ENCODE data around the gene RHEX.

RHEX gene

GRCh38 chr1:206065547-206066145, 12.7 kb downstream of the RHEX start:
- Mint-ChIP-seq H3K4me1 (peaks cover 15% of the 10 kb centered on the region), H3K4me3 (no peak overlapping the region), H3K9me3 (no peaks in the 10 kb centered on the region), H3K27me3 (no peaks in the 10 kb centered on the region), H3K27ac (no peak overlapping the region), H3K36me3 (no peaks in the 10 kb centered on the region)

GRCh38 chr1:206066479-206067171, 13.7 kb downstream of the RHEX start:
- H3K4me1 Mint-ChIP-seq: peaks cover 15% of the 10 kb centered on the region
- no peaks in the 10 kb centered on the region for H3K9me3 Mint-ChIP-seq
- no peaks in the 10 kb centered on the region for H3K36me3 Mint-ChIP-seq
- H3K4me3 Mint-ChIP-seq: no peak overlapping the region
- H3K27me3 Mint-ChIP-seq: no peaks in the 10 kb centered on the region
- no peak overlapping the region for H3K27ac Mint-ChIP-seq

GRCh38 chr1:206067486-206068227, 14.7 kb downstream of the RHEX start:
- Mint-ChIP-seq H3K4me3 (no peak overlapping the region), H3K9me3 (no peaks in the 10 kb centered on the region), H3K27ac (no peak overlapping the region), H3K27me3 (no peaks in the 10 kb centered on the region), H3K36me3 (no peaks in the 10 kb centered on the region), H3K4me1 (peaks cover 15% of the 10 kb centered on the region)

GRCh38 chr1:206068314-206068713, 15.3 kb downstream of the RHEX start:
- Mint-ChIP-seq H3K36me3 (no peaks in the 10 kb centered on the region), H3K27ac (no peak overlapping the region), H3K9me3 (no peaks in the 10 kb centered on the region), H3K4me1 (peaks cover 15% of the 10 kb centered on the region), H3K27me3 (no peaks in the 10 kb centered on the region), H3K4me3 (no peak overlapping the region)

GRCh38 chr1:206070627-206071304, 17.8 kb downstream of the RHEX start:
- Mint-ChIP-seq H3K27ac (no peak overlapping the region), H3K27me3 (no peaks in the 10 kb centered on the region), H3K4me3 (no peak overlapping the region), H3K9me3 (no peaks in the 10 kb centered on the region), H3K4me1 (peaks cover 15% of the 10 kb centered on the region), H3K36me3 (no peaks in the 10 kb centered on the region)

- no peaks in the 10 kb centered on the region for H3K27me3 Mint-ChIP-seq
- no peaks in the 10 kb centered on the region for H3K9me3 Mint-ChIP-seq
- H3K4me3 Mint-ChIP-seq: no peak overlapping the region
- H3K4me1 Mint-ChIP-seq: peaks cover 4% of the 10 kb centered on the region
- no peak overlapping the region for H3K27ac Mint-ChIP-seq
- no peaks in the 10 kb centered on the region for H3K36me3 Mint-ChIP-seq
Observed at GRCh38 chr1:206074839-206075238, 21.9 kb downstream of the RHEX start.

- peaks cover 16% of the 10 kb centered on the region for H3K4me1 Mint-ChIP-seq
- H3K4me3 Mint-ChIP-seq: no peak overlapping the region
- no peaks in the 10 kb centered on the region for H3K9me3 Mint-ChIP-seq
- H3K36me3 Mint-ChIP-seq: no peaks in the 10 kb centered on the region
- H3K27ac Mint-ChIP-seq: no peak overlapping the region
- H3K27me3 Mint-ChIP-seq: no peaks in the 10 kb centered on the region
Observed at GRCh38 chr1:206075786-206076755, 23.1 kb downstream of the RHEX start.

GRCh38 chr1:206079135-206079534, 26.2 kb downstream of the RHEX start:
- Mint-ChIP-seq H3K4me3 (no peak overlapping the region), H3K4me1 (peaks cover 17% of the 10 kb centered on the region), H3K27me3 (no peaks in the 10 kb centered on the region), H3K9me3 (no peaks in the 10 kb centered on the region), H3K36me3 (no peaks in the 10 kb centered on the region), H3K27ac (no peak overlapping the region)

- Mint-ChIP-seq H3K4me1 (peaks cover 17% of the 10 kb centered on the region), H3K27me3 (no peaks in the 10 kb centered on the region), H3K36me3 (no peaks in the 10 kb centered on the region), H3K4me3 (no peak overlapping the region), H3K9me3 (no peaks in the 10 kb centered on the region), H3K27ac (no peak overlapping the region)
Observed at GRCh38 chr1:206080026-206080820, 27.2 kb downstream of the RHEX start.

- H3K36me3 Mint-ChIP-seq: no peaks in the 10 kb centered on the region
- no peak overlapping the region for H3K27ac Mint-ChIP-seq
- H3K27me3 Mint-ChIP-seq: no peaks in the 10 kb centered on the region
- no peaks in the 10 kb centered on the region for H3K9me3 Mint-ChIP-seq
- H3K4me3 Mint-ChIP-seq: no peak overlapping the region
- peaks cover 17% of the 10 kb centered on the region for H3K4me1 Mint-ChIP-seq
Observed at GRCh38 chr1:206081856-206082255, 28.9 kb downstream of the RHEX start.

GRCh38 chr1:206082831-206083695, 30.1 kb downstream of the RHEX start:
- Mint-ChIP-seq H3K27me3 (no peaks in the 10 kb centered on the region), H3K9me3 (no peaks in the 10 kb centered on the region), H3K4me3 (no peak overlapping the region), H3K36me3 (no peaks in the 10 kb centered on the region), H3K4me1 (peaks cover 17% of the 10 kb centered on the region), H3K27ac (no peak overlapping the region)

- Mint-ChIP-seq H3K36me3 (no peaks in the 10 kb centered on the region), H3K27ac (no peak overlapping the region), H3K9me3 (no peaks in the 10 kb centered on the region), H3K4me3 (no peak overlapping the region), H3K27me3 (no peaks in the 10 kb centered on the region), H3K4me1 (peaks cover 17% of the 10 kb centered on the region)
Observed at GRCh38 chr1:206083750-206084149, 30.8 kb downstream of the RHEX start.

- Mint-ChIP-seq H3K36me3 (no peaks in the 10 kb centered on the region), H3K9me3 (no peaks in the 10 kb centered on the region), H3K27me3 (no peaks in the 10 kb centered on the region), H3K4me3 (no peak overlapping the region), H3K4me1 (no peaks in the 10 kb centered on the region), H3K27ac (no peak overlapping the region)
Observed at GRCh38 chr1:206087091-206087490, 34.1 kb downstream of the RHEX start.
